Renal cortex interstitium (tissue), 11 donors: ENCODE data around the gene ARHGEF37. TPM values are rescaled to one million over a fixed set of nuclear protein-coding genes. Genes with fewer than 3 reads are reported as not detected.
"Not testable (repeated sequence)": the region's sequence is repeated elsewhere in the genome, so short reads cannot be mapped to it uniquely, and the experiment has no call there.

Experiments
- DNase-seq, 11 donors: peaks; one replicate each; pipeline ENCODE4 v3.0.0-alpha.2; 2013; ENCODE audit warnings: low read depth in 9 of 11, low spot score in 4 of 11; ENCODE audit errors: extremely low read depth in 1 of 11
- polyA plus RNA-seq, 3 donors: library from polyadenylated mRNA; unstranded; fragments of 120-200 nt; gene quantifications; one replicate each; pipeline ENCODE4 v1.2.1, GENCODE V29; 2013; ENCODE audit not compliant: insufficient read length in 3 of 3

The ARHGEF37 gene
- polyA plus RNA-seq, 3 donors = 4.3 to 7.7 (median 4.3) TPM

DNA sequence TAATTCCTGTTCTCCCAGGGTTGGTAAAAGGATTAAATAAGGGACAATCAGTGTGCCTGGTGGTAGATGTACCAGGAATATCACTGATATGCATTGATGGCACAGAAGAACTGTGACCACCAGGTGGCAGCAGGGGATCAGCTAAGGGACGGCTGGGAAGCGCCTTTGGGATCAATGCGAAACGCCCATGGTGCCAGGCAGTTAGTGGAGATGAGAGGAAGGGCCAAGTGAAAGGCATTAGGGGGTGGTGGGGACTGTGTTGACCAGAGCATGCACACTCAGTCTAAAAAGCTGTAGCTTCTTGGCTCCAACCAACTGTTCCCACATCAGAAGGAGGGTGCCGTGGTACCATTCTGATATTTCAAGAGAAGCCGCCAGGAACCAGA, 55.6 kb downstream of the ARHGEF37 start:
- peak in 4 of 11 donors; percentile 37 to 59 (median 58) for DNase-seq

- no peak for DNase-seq
These were observed 56.8 kb downstream of the ARHGEF37 start for GRCh38 chr5:149638136-149638535.

GRCh38 chr5:149638546-149639241, 57.4 kb downstream of the ARHGEF37 start:
- DNase-seq = no peak

DNA sequence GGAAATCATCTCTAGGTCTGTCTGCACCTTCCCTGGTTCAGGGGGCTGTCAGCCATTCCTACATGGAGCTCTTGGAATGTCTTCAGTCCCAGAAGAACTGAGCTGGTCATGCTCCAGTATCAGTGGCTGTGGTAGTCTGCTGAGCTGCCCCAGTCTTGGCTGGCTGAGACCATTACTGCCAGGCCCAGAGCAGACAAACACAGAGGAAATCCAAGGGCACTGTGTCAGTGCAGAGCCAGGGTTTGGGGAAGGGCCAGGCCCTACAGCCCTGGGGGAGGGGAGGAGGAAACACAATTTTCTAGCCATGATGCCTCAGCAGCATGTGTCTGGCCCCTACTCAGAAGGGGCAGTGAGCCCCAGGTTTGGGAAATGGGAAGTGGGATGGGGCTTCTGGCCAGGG, 58.4 kb downstream of the ARHGEF37 start:
- no peak for DNase-seq

DNA sequence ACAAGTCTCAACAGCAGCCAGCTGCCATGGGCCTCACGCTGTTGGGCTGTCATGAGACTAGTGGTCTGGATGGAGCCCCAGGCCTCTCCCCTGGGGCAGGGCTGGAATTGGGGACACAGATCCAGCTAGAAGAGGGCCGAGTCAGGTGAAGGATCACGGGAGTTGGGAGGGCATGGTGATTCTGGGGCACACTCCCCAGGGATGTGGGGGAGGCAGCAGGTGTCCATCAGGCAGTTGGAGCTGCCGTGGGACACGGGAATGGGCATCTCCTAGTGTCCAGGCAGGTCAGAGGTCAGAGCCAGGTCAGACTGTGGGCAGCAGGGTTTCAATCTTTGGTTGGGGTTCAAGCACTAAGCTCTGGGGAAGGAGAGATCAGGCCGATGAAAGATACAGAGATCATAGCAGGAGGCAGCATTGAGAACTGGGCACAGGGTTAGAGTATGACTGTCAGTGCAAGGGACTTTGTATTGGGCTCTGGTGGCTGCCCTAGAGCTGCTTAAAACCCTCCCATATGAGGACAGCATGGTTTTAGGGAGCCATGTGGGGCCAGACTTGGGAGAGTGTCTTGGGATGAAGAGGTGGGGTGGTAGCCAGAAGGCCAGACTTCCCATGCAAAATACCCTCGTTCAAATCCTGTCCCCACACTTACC, 59.2 kb downstream of the ARHGEF37 start:
- DNase-seq = no peak

DNA sequence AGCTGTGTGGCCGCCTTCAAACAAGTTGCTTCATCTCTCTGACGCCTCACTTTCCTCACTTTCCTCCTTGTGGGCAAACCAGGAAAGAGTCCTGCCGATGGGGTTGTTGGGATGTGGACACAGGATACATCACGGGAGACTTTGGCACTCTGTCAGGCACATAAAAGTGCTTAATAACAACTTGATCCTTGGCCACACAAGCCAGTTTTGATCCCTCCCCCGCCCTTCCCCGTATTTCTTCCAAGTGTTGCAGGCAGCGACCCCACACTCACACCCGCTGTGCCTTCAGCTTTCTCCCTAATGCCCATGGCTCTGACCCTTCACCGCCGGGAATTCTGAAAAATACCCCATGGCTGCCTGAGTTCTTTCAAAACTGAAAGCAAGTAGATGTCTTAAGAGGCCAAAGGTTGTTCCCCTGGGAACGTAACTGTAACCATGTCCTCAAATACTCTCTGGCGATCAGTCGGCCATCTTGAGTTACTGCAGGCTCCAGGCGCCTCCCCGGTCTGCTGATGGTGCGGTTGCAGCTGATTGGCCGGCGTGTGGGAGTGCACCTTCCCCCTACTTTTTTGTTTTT, 59.8 kb downstream of the ARHGEF37 start:
- DNase-seq = peak in 5 of 11 donors; percentile 51 to 75 (median 57)

DNA sequence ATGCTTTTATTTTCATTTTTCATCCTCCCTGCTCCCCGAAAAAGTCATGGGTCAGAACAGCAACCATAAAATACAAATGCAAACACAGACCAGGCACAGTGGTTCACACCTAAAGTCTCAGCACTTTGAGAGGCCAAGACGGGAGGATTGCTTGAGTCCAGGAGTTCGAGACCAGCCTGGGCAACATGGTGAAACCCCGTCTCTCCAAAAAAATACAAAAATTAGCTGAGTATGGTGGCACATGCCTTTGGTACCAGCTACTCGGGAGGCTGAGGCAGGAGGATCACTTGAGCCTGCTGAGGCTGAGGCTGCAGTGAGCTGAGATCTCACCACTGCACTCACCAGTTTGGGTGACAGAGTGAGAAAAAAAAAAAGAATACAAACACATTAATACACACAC, 60.3 kb downstream of the ARHGEF37 start:
- DNase-seq = no peak

DNA sequence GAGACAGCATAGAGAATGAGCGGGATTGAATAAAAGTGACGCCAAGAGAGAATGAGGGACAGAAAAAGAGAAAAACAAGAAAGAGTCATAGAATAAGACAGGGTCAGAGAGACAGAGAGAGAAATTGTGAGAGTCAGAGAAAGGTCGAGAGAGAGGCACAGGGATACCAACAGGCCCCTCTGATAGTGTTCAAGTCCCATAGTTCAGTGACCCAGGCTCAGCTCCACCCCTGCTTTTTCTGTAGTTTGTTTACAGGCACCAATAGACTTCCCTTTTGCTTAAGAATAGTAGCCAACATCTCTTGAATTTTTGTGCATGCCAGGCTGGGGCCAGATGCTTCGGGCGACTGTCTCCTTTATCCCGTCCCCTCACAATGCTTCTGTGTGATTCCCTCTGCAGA, 62.5 kb downstream of the ARHGEF37 start:
- DNase-seq = no peak

GRCh38 chr5:149644629-149645028, 63.3 kb downstream of the ARHGEF37 start:
- no peak for DNase-seq

DNA sequence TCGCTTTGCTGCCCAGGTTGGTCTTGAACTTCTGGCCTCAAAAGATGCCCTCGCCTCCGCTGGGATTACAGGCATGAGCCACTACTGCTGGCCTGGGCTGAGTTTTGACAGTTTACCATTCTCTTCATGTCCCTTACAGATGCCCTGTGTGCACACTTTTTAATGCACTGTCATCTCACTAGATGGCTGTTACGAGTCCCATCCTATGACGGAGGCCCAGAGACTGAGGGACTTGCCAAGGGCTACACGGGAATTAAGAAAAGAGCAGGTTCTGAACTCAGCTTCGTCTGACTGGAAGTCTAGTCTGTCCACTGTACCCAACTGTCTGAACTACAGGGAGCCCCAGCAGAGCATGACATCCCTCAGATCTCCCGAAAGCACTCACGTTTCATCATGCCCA, 63.9 kb downstream of the ARHGEF37 start:
- no peak for DNase-seq

DNA sequence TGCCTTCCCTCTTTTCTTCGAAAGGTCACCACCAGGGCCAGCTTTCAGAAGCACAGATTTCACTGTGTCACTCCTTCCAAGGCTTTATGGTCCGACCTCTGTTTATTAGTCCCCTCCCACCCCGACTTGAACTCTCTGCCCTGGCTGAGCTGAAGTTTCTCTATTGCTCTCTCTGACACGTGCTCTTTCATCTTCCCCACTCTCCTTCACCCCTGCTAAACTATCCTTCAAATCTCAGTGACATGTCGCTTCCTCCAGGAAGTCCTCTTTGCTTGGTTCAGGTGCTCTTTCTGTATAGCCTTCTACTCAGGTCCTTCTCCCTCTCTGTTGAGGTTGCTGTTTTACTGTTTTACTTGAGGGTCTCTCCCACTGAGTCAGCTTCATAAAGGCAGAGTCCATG, 64.4 kb downstream of the ARHGEF37 start:
- DNase-seq = no peak

- DNase-seq = no peak
These were observed 65.3 kb downstream of the ARHGEF37 start for GRCh38 chr5:149646564-149646963.

GRCh38 chr5:149647334-149647733, 66.0 kb downstream of the ARHGEF37 start:
- no peak for DNase-seq

DNA sequence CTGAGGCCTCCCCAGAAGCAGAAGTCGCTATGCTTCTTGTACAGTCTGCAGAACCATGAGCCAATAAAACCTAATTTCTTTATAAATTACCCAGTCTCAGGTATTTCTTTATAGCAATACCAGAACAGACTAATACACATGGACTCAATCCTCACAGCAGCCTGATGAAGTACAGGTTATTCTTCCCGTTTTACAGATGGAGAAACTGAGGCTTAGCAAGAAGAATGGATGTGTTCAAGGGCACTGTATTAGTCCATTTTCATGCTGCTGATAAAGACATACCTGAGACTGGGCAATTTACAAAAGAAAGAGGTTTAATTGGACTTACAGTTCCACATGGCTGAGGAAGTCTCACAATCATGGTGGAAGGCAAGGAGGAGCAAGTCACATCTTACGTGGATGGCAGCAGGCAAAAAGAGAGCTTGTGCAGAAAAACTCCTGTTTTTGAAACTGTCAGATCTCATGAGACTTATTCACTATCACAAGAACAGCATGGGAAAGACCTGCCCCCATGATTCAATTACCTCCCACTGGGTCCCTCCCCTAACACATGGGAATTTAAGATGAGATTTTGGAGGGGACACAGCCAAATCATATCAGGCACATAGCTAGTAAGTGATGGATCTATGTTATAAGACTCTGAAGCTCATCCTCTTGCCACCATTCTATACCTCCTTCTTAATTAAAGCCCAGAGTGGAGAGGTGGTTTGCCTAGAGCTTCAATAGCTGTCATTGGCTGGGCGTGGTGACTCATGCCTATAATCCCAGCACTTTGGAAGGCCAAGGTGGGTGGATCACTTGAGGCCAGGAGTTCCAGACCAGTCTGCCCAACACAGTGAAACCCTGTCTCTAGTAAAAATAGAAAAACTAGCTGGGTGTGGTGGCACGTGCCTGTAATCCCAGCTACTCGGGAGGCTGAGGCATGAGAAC, 67.4 kb downstream of the ARHGEF37 start:
- DNase-seq = not testable (repeated sequence)

DNA sequence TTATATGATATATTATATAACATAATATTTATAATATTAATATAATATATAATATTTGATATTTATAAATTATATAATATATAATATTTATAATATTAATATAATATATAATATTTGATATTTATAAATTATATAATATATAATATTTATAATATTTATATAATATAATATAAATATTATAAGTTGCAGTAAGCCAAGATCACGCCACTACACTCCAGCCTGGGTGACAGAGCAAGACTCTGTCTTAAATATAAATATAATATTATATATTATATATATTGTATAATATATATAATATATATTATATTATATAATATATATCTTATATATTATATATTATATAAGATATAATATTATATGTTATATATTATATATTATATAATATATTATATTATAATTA, 68.4 kb downstream of the ARHGEF37 start:
- DNase-seq = not testable (repeated sequence)

DNA sequence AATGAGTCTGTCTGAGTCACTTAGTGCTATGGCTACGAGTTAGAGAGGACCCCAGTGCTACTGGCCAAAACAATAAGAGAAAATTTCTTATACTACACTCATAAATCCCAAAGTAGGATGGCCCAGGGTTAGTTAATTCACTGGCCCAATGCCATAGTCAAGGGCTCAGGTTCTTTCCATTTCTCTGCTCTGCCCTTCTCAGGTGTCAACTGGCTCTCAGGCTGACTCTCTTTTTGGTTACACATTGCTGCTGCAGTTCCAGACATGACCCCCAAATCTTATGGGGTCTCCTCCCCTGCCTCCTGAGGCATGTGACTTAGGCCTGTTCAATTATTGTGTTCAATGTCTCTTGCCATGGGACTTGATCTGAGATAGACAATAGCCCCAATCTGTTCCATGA, 70.4 kb downstream of the ARHGEF37 start:
- peak in 4 of 11 donors; percentile 36 to 68 (median 40) for DNase-seq

- DNase-seq = no peak
These were observed 71.4 kb downstream of the ARHGEF37 start for GRCh38 chr5:149652697-149653096.

DNA sequence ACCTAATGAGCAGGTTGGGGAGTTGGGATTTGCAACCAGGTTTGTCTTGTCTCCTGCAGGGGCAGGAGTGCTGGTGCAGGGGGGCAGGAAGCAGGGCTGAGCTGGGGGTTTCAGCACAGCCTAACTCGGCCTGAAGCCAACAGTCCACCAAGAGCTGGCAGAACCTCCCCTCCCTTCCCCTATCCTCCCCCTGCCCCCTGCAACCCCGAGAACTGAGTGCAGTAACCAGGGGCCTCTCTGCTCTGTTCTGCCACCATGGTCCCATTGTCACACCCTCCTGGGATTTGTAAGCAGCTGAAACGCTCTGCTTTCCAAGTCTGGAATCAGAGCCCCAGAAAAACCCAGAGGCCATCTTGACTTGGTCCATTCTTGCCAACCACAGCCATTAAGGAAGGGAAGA, 72.9 kb downstream of the ARHGEF37 start:
- DNase-seq = no peak

- DNase-seq = no peak
These were observed 73.7 kb downstream of the ARHGEF37 start for GRCh38 chr5:149654883-149655505.
